ENCODE measurements around the gene MMRN1.

GRCh38 chr4:89942811-89943210, 48.2 kb downstream of the MMRN1 start:
- TF ChIP-seq POLR2A (IDR thresholded peaks at IDR 0.05) (no peak), CTCF (IDR thresholded peaks at IDR 0.05) (no peak)

Measured in esophagus squamous epithelium (tissue), 4 donors.